Stimulated activated CD4-positive, alpha-beta T cell treated with anti-CD3 and anti-CD28 coated beads, Interleukin-1b, Interleukin-23, amount 100 ng/mL, for 48 hours (primary cell): ENCODE measurements around the gene KLK3.

Experiments
- DNase-seq: peaks from one replicate; pipeline ENCODE4 v3.0.0-alpha.2; 2020

Gene KLK3

GRCh38 chr19:50908336-50908735 is 53.6 kb downstream of the KLK3 start:
- DNase-seq, result no peak

GRCh38 chr19:50909240-50910070 is 54.7 kb downstream of the KLK3 start:
- DNase-seq, result peak; percentile 64
